Chondrocyte (in vitro differentiated cells): Measurements from ENCODE around the gene IRF1. TPM values are rescaled to one million over a fixed set of nuclear protein-coding genes. Genes with fewer than 3 reads are reported as not detected.

Experiments used
- DNase-seq: peaks from one replicate; pipeline ENCODE4 v3.0.0; 2021; ENCODE audit warnings: mixed read lengths, low spot score
- H3K27ac Mint-ChIP-seq: one replicate; pipeline ENCODE4 v1.8.0; 2021; ENCODE audit warnings: mild to moderate bottlenecking, moderate library complexity, mixed read lengths; ENCODE audit not compliant: unreplicated experiment
- H3K27me3 Mint-ChIP-seq: 2 replicates; pipeline ENCODE4 v1.8.0; 2021; ENCODE audit warnings: low read depth, mixed read lengths
- H3K36me3 Mint-ChIP-seq: 2 replicates; pipeline ENCODE4 v1.8.0; 2021; ENCODE audit warnings: low read depth, mixed read lengths
- H3K4me1 Mint-ChIP-seq: 2 replicates; pipeline ENCODE4 v1.8.0; 2021; ENCODE audit warnings: low read depth, mild to moderate bottlenecking, mixed read lengths
- H3K4me3 Mint-ChIP-seq: one replicate; pipeline ENCODE4 v1.8.0; 2021; ENCODE audit warnings: mild to moderate bottlenecking, moderate library complexity, mixed read lengths; ENCODE audit not compliant: unreplicated experiment
- H3K9me3 Mint-ChIP-seq: 2 replicates; pipeline ENCODE4 v1.8.0; 2021; ENCODE audit warnings: low read depth, mixed read lengths
- CTCF ChIP-seq: fragments of 200-600 bp; sonication (generic); IDR thresholded peaks from 2 replicates; pipeline ENCODE4 v1.5.0; 2021; ENCODE audit warnings: antibody characterized with exemption, mild to moderate bottlenecking, moderate library complexity
- total RNA-seq: library from RNA; stranded (reverse); gene quantifications from 3 replicates; pipeline ENCODE4 v1.2.1, GENCODE V29; 2021

Gene IRF1
- total RNA-seq, 1 donor from 2014 or later: 16.3 TPM

- Mint-ChIP-seq H3K4me1 (peaks cover 43% of the 10 kb centered on the region), H3K27ac (no peak overlapping the region), H3K9me3 (peaks cover 7% of the 10 kb centered on the region), H3K4me3 (no peak overlapping the region), H3K36me3 (peaks cover 3% of the 10 kb centered on the region), H3K27me3 (no peaks in the 10 kb centered on the region)
- no peak for DNase-seq
- no peak for TF ChIP-seq CTCF
Observed at GRCh38 chr5:132471151-132471907, 19.2 kb downstream of the IRF1 start.

- Mint-ChIP-seq H3K4me1 (peaks cover 44% of the 10 kb centered on the region), H3K36me3 (peaks cover 3% of the 10 kb centered on the region), H3K27ac (no peak overlapping the region), H3K4me3 (no peak overlapping the region), H3K27me3 (no peaks in the 10 kb centered on the region), H3K9me3 (peaks cover 7% of the 10 kb centered on the region)
- DNase-seq: peak; percentile 80
- TF ChIP-seq CTCF: no peak
Observed at GRCh38 chr5:132470596-132470995, 20.0 kb downstream of the IRF1 start.

- peaks cover 7% of the 10 kb centered on the region for H3K9me3 Mint-ChIP-seq
- H3K36me3 Mint-ChIP-seq: peaks cover 3% of the 10 kb centered on the region
- TF ChIP-seq CTCF: no peak
- no peak overlapping the region for H3K27ac Mint-ChIP-seq
- peak; percentile 38 for DNase-seq
- H3K27me3 Mint-ChIP-seq: no peaks in the 10 kb centered on the region
- H3K4me1 Mint-ChIP-seq: peaks cover 48% of the 10 kb centered on the region
- H3K4me3 Mint-ChIP-seq: no peak overlapping the region
Observed at GRCh38 chr5:132470010-132470392, 20.6 kb downstream of the IRF1 start.

- Mint-ChIP-seq H3K4me1 (peaks cover 48% of the 10 kb centered on the region), H3K27ac (no peak overlapping the region), H3K27me3 (no peaks in the 10 kb centered on the region), H3K9me3 (peaks cover 7% of the 10 kb centered on the region), H3K36me3 (peaks cover 3% of the 10 kb centered on the region), H3K4me3 (no peak overlapping the region)
- TF ChIP-seq CTCF: peak; percentile 9
- no peak for DNase-seq
Observed at GRCh38 chr5:132469380-132470009, 21.1 kb downstream of the IRF1 start.

GRCh38 chr5:132468656-132469379 lies 21.8 kb downstream of the IRF1 start:
- H3K9me3 Mint-ChIP-seq: peaks cover 7% of the 10 kb centered on the region
- H3K27ac Mint-ChIP-seq: peak overlapping the region; percentile 73
- no peak overlapping the region for H3K4me3 Mint-ChIP-seq
- TF ChIP-seq CTCF: no peak
- H3K36me3 Mint-ChIP-seq: peaks cover 3% of the 10 kb centered on the region
- peaks cover 55% of the 10 kb centered on the region for H3K4me1 Mint-ChIP-seq
- no peak for DNase-seq
- H3K27me3 Mint-ChIP-seq: no peaks in the 10 kb centered on the region
